Measurements from ENCODE around the gene PELI1. TPM values are rescaled to one million over a fixed set of nuclear protein-coding genes. Genes with fewer than 3 reads are reported as not detected.

Gene PELI1
- total RNA-seq, 3 donors from 2014 or later: 45.6 to 51.2 (median 48.9) TPM

- Histone ChIP-seq H3K9me3 (no peaks in the 10 kb centered on the region), H3K4me3 (no peak overlapping the region), H3K4me1 (ENCODE audit: low read depth) (peaks cover 7% of the 10 kb centered on the region), H3K36me3 (ENCODE audit: low read depth) (no peaks in the 10 kb centered on the region)
- no peak for DNase-seq
- TF ChIP-seq CTCF (IDR thresholded peaks at IDR 0.05): no peak
- intact Hi-C loops (cut with DNase I, micrococcal nuclease): loop anchor here in 1 of 2 donors (5.0 to 10.0 kb wide), 2 partner anchors 57 to 81 kb away; no protein-coding TSS in a partner anchor
- ATAC-seq: no peak
These were observed 1.5 kb upstream of the PELI1 start for GRCh38 chr2:64145714-64146113.

- ATAC-seq (no peak), DNase-seq (no peak)
- intact Hi-C loops (cut with DNase I, micrococcal nuclease): loop anchor here in 1 of 2 donors (5.0 to 10.0 kb wide), 2 partner anchors 57 to 80 kb away; no protein-coding TSS in a partner anchor
- H3K9me3 ChIP-seq: no peaks in the 10 kb centered on the region
- H3K4me1 ChIP-seq (ENCODE audit: low read depth): peaks cover 11% of the 10 kb centered on the region
- H3K4me3 ChIP-seq: no peak overlapping the region
- no peaks in the 10 kb centered on the region for H3K36me3 ChIP-seq (ENCODE audit: low read depth)
- no peak for TF ChIP-seq CTCF (IDR thresholded peaks at IDR 0.05)
These were observed 899 bp upstream of the PELI1 start for GRCh38 chr2:64145119-64145518.

- intact Hi-C loops (cut with DNase I, micrococcal nuclease): loop anchor here in 1 of 2 donors (10.0 kb wide), 1 partner anchor 79 kb away; no protein-coding TSS in a partner anchor
These were observed 807 bp downstream of the PELI1 start for GRCh38 chr2:64143169-64144056.

GRCh38 chr2:64142741-64143168 is 1.5 kb downstream of the PELI1 start:
- H3K4me1 ChIP-seq (ENCODE audit: low read depth): peaks cover 18% of the 10 kb centered on the region
- intact Hi-C loops (cut with DNase I, micrococcal nuclease): loop anchor here in 1 of 2 donors (10.0 kb wide), 1 partner anchor 78 kb away; no protein-coding TSS in a partner anchor
- ATAC-seq (no peak), DNase-seq (no peak)
- H3K9me3 ChIP-seq: no peaks in the 10 kb centered on the region
- TF ChIP-seq CTCF (IDR thresholded peaks at IDR 0.05): no peak
- peak overlapping the region; percentile 87 for H3K4me3 ChIP-seq
- H3K36me3 ChIP-seq (ENCODE audit: low read depth): no peaks in the 10 kb centered on the region

More at GRCh38 chr2:64143169-64144056, 807 bp downstream of the PELI1 start:
- TF ChIP-seq CTCF (IDR thresholded peaks at IDR 0.05): no peak
- peak; percentile 38 for ATAC-seq
- peak overlapping the region; percentile 87 for H3K4me3 ChIP-seq
- no peaks in the 10 kb centered on the region for H3K36me3 ChIP-seq (ENCODE audit: low read depth)
- H3K9me3 ChIP-seq: no peaks in the 10 kb centered on the region
- DNase-seq: peak in 1 of 3 donors; percentile 60
- H3K4me1 ChIP-seq (ENCODE audit: low read depth): peaks cover 16% of the 10 kb centered on the region

GRCh38 chr2:64141674-64142405 is 2.4 kb downstream of the PELI1 start:
- TF ChIP-seq CTCF (IDR thresholded peaks at IDR 0.05): no peak
- Histone ChIP-seq H3K4me3 (no peak overlapping the region), H3K9me3 (no peaks in the 10 kb centered on the region), H3K36me3 (ENCODE audit: low read depth) (no peaks in the 10 kb centered on the region), H3K4me1 (ENCODE audit: low read depth) (peaks cover 26% of the 10 kb centered on the region)
- ATAC-seq: no peak
- DNase-seq: no peak
- intact Hi-C loops (cut with DNase I, micrococcal nuclease): loop anchor here in 1 of 2 donors (10.0 kb wide), 1 partner anchor 77 kb away; no protein-coding TSS in a partner anchor
